Lower leg skin (tissue), 4 donors: ENCODE measurements around the gene CBX2. TPM values are rescaled to one million over a fixed set of nuclear protein-coding genes. Genes with fewer than 3 reads are reported as not detected.

Experiments used
- DNase-seq, 2 donors: peaks; one replicate each; pipeline ENCODE4 v3.0.0-alpha.2; 2019; ENCODE audit warnings: low spot score in 2 of 2
- H3K4me3 ChIP-seq: fragments of 200-600 bp; sonication (generic); 2 replicates; pipeline ENCODE4 v1.5.1; 2017; ENCODE audit warnings: mild to moderate bottlenecking, low read depth; ENCODE audit not compliant: poor library complexity, severe bottlenecking
- CTCF ChIP-seq, 3 donors: fragments of 450-650 bp; IDR thresholded peaks; one replicate each; pipeline ENCODE4 v1.5.1; 2016; ENCODE audit warnings: antibody characterized with exemption in 3 of 3, mild to moderate bottlenecking in 3 of 3, moderate library complexity in 2 of 3
- POLR2A ChIP-seq, 2 donors: fragments of 450-650 bp; IDR thresholded peaks; one replicate each; pipeline ENCODE4 v1.6.1; 2016 to 2017; ENCODE audit warnings: antibody characterized with exemption in 2 of 2, mild to moderate bottlenecking in 1 of 2, moderate library complexity in 1 of 2
- WGBS, 2 donors: methylation state at CpG; one replicate each; pipeline ENCODE4 v1.1.5; 2018; 5-methylcytosine and 5-hydroxymethylcytosine counted together
- intact Hi-C: fragments of 100-400 bp; cut with DNase I; formaldehyde crosslinking; loops from one replicate; pipeline ENCODE4 v1.15.0; 2023; ENCODE audit warnings: low total_unique reads
- total RNA-seq, 4 donors: library from RNA; depleted of rRNA; stranded (reverse); fragments of >200 nt; gene quantifications; one replicate each; pipeline ENCODE4 v1.1.0, GENCODE V29; 2016

The CBX2 gene
- total RNA-seq, 4 donors from 2014 or later: 1.9 to 3.8 (median 3.1) TPM

GRCh38 chr17:79826841-79827578, 49.1 kb downstream of the CBX2 start:
- 77 to 79% methylated on average over 26 of the region's 26 CpGs for WGBS, 2 donors
- TF ChIP-seq CTCF (IDR thresholded peaks at IDR 0.05) (no peak), POLR2A (IDR thresholded peaks at IDR 0.05) (no peak)
- no peak for DNase-seq
- no peak overlapping the region for H3K4me3 ChIP-seq
- intact Hi-C loops: no loop called here

GRCh38 chr17:79829004-79829403, 51.1 kb downstream of the CBX2 start:
- TF ChIP-seq CTCF (IDR thresholded peaks at IDR 0.05) (no peak), POLR2A (IDR thresholded peaks at IDR 0.05) (no peak)
- 79 to 80% methylated on average over 2 of the region's 2 CpGs for whole genome bisulfite sequencing, 2 donors
- DNase-seq: no peak
- no peak overlapping the region for H3K4me3 ChIP-seq
- intact Hi-C loops: no loop called here

GRCh38 chr17:79829457-79829856, 51.5 kb downstream of the CBX2 start:
- H3K4me3 ChIP-seq: no peak overlapping the region
- TF ChIP-seq CTCF (IDR thresholded peaks at IDR 0.05): no peak
- no peak for TF ChIP-seq POLR2A (IDR thresholded peaks at IDR 0.05)
- intact Hi-C loops: no loop called here
- WGBS, 2 donors: 61 to 63% methylated on average over 2 of the region's 2 CpGs
- no peak for DNase-seq

- TF ChIP-seq POLR2A (IDR thresholded peaks at IDR 0.05) (no peak), CTCF (IDR thresholded peaks at IDR 0.05) (no peak)
- 56 to 66% methylated on average over 8 of the region's 8 CpGs for WGBS, 2 donors
- intact Hi-C loops: no loop called here
- no peak for DNase-seq
- no peak overlapping the region for H3K4me3 ChIP-seq
Observed at GRCh38 chr17:79830303-79830702, 52.4 kb downstream of the CBX2 start.

GRCh38 chr17:79830763-79831264, 52.9 kb downstream of the CBX2 start:
- no peak for DNase-seq
- TF ChIP-seq POLR2A (IDR thresholded peaks at IDR 0.05) (no peak), CTCF (IDR thresholded peaks at IDR 0.05) (no peak)
- WGBS, 2 donors: 87 to 90% methylated on average over 7 to 8 of the region's 8 CpGs
- intact Hi-C loops: no loop called here
- H3K4me3 ChIP-seq: no peak overlapping the region
